ENCODE results near the gene FAM131A.

DNA sequence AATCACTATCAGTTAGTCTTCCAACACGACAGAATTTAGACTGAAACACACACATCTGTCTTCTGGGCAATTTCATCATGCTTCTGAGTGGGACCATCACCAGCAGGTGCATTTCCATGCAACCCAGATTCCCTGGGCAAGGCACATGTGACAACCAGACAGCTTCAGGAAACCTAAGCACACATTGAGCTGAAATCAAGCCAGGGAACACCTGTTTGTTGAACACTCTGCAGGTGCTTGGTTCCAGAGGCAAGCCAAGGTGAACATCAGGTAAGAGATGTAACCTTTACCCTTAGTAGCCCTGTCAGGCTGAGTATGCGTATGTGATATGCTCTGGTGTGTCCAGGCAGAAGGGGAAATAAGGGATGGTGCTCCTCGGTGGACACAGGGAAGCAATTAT is 41.6 kb upstream of the FAM131A start:
- TF ChIP-seq POLR2A (IDR thresholded peaks at IDR 0.05; ENCODE audit: low read depth, low read length) = no peak
- TF ChIP-seq, protein P1, sequence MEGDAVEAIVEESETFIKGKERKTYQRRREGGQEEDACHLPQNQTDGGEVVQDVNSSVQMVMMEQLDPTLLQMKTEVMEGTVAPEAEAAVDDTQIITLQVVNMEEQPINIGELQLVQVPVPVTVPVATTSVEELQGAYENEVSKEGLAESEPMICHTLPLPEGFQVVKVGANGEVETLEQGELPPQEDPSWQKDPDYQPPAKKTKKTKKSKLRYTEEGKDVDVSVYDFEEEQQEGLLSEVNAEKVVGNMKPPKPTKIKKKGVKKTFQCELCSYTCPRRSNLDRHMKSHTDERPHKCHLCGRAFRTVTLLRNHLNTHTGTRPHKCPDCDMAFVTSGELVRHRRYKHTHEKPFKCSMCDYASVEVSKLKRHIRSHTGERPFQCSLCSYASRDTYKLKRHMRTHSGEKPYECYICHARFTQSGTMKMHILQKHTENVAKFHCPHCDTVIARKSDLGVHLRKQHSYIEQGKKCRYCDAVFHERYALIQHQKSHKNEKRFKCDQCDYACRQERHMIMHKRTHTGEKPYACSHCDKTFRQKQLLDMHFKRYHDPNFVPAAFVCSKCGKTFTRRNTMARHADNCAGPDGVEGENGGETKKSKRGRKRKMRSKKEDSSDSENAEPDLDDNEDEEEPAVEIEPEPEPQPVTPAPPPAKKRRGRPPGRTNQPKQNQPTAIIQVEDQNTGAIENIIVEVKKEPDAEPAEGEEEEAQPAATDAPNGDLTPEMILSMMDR (IDR thresholded peaks at IDR 0.05; ENCODE audit: extremely low read depth in 1 of 2, insufficient read depth in 1 of 2, low read depth in 1 of 2, low read length in 2 of 2) = no peak

Data from endothelial cell of umbilical vein (primary cell).